Uterus (tissue), 2 donors: ENCODE results near the gene DIAPH2.

Source experiments
- POLR2A ChIP-seq, 2 donors: fragments of 450-650 bp; IDR thresholded peaks; one replicate each; pipeline ENCODE4 v1.6.1; 2016; ENCODE audit warnings: antibody characterized with exemption in 2 of 2, mild to moderate bottlenecking in 1 of 2, moderate library complexity in 1 of 2
- TF ChIP-seq, protein P1 (sequence below), 4 experiments: fragments of 200-600 bp in 2 of 4; fragments of 450-650 bp in 2 of 4; sonication (generic) in 2 of 4; IDR thresholded peaks; one replicate each; pipeline ENCODE4 v1.5.1; 2016 to 2019; ENCODE audit warnings: antibody characterized with exemption in 4 of 4, mild to moderate bottlenecking in 2 of 4, moderate library complexity in 1 of 4

DNA sequence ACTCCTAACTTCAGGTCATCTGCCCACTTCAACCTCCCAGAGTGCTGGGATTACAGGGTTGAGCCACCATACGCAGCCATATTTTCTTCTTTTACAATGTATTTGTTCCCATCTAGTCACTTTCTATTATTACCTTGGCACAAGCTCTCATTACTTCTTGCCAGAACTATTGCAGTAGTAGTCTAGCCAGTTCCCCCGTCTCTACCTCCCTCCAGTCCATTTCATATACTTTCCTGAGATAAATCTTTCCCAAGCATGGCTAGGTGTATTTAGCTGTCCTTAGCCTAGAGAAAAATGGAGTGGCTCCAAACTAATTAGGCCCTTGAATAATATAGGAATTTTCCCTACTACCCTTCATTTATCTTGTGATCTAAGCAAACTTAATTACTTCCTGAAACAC, 611.3 kb downstream of the DIAPH2 start:
- TF ChIP-seq, protein P1, sequence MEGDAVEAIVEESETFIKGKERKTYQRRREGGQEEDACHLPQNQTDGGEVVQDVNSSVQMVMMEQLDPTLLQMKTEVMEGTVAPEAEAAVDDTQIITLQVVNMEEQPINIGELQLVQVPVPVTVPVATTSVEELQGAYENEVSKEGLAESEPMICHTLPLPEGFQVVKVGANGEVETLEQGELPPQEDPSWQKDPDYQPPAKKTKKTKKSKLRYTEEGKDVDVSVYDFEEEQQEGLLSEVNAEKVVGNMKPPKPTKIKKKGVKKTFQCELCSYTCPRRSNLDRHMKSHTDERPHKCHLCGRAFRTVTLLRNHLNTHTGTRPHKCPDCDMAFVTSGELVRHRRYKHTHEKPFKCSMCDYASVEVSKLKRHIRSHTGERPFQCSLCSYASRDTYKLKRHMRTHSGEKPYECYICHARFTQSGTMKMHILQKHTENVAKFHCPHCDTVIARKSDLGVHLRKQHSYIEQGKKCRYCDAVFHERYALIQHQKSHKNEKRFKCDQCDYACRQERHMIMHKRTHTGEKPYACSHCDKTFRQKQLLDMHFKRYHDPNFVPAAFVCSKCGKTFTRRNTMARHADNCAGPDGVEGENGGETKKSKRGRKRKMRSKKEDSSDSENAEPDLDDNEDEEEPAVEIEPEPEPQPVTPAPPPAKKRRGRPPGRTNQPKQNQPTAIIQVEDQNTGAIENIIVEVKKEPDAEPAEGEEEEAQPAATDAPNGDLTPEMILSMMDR (IDR thresholded peaks at IDR 0.05) = no peak
- no peak for TF ChIP-seq POLR2A (IDR thresholded peaks at IDR 0.05)
